PC-3 (cell line): ENCODE results near the gene ACER1.

Source experiments
- EZH2 ChIP-seq: fragments of 300-600 bp; sonication (generic); IDR thresholded peaks from one replicate; pipeline ENCODE4 v1.6.1; 2017; ENCODE audit warnings: antibody characterized with exemption, mild to moderate bottlenecking, low read length; ENCODE audit not compliant: unreplicated experiment
- TF ChIP-seq, protein P1 (sequence below): fragments of 300-600 bp; sonication (generic); conservative IDR thresholded peaks from 2 replicates; pipeline ENCODE4 v1.5.1; 2017; ENCODE audit warnings: antibody characterized with exemption, low read depth, mild to moderate bottlenecking, low read length

GRCh38 chr19:6378041-6378440 is 44.6 kb upstream of the ACER1 start:
- TF ChIP-seq, protein P1, sequence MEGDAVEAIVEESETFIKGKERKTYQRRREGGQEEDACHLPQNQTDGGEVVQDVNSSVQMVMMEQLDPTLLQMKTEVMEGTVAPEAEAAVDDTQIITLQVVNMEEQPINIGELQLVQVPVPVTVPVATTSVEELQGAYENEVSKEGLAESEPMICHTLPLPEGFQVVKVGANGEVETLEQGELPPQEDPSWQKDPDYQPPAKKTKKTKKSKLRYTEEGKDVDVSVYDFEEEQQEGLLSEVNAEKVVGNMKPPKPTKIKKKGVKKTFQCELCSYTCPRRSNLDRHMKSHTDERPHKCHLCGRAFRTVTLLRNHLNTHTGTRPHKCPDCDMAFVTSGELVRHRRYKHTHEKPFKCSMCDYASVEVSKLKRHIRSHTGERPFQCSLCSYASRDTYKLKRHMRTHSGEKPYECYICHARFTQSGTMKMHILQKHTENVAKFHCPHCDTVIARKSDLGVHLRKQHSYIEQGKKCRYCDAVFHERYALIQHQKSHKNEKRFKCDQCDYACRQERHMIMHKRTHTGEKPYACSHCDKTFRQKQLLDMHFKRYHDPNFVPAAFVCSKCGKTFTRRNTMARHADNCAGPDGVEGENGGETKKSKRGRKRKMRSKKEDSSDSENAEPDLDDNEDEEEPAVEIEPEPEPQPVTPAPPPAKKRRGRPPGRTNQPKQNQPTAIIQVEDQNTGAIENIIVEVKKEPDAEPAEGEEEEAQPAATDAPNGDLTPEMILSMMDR, result no peak
- TF ChIP-seq EZH2, result no peak
